Prostate gland (tissue), 2 donors: ENCODE results near the gene RABGAP1.

Source experiments
- CTCF ChIP-seq, 4 experiments: fragments of 200-600 bp in 2 of 4; fragments of 450-650 bp in 2 of 4; sonication (generic) in 2 of 4; IDR thresholded peaks; 1 replicate in 3 of 4; 2 replicates in 1 of 4; pipeline ENCODE4 v1.5.1; 2016 to 2019; ENCODE audit warnings: antibody characterized with exemption in 4 of 4, mild to moderate bottlenecking in 2 of 4, moderate library complexity in 2 of 4
- POLR2AphosphoS5 ChIP-seq: sonication (generic); formaldehyde crosslinking; IDR thresholded peaks from one replicate; pipeline ENCODE4 v1.6.1; 2017; ENCODE audit warnings: antibody characterized with exemption

DNA sequence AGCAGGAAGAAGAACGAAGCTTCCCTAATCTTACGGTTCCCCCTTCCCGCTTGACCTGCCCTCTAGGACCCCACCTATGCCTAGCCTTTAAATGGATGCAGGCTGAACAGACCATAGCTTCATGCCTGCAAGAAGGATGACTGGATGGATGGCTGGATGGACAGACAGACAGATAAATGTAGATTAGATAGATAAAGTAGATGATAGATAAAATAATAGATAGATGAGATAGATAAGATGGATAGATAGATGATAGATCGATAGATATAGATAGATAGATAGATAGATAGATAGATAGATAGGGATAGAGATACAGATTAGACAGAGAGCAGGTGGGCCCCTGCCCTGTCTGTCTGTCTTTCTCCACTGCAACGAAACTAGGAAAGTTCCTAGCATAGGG lies 164.7 kb downstream of the RABGAP1 start:
- TF ChIP-seq CTCF (IDR thresholded peaks at IDR 0.05) (no peak), POLR2AphosphoS5 (no peak)
